Medulla oblongata (tissue), 1 donor: Measurements from ENCODE around the gene VPS35L.

Source experiments
- DNase-seq: peaks from one replicate; pipeline ENCODE4 v3.0.0-alpha.2; 2015; ENCODE audit errors: extremely low spot score

VPS35L gene

DNA sequence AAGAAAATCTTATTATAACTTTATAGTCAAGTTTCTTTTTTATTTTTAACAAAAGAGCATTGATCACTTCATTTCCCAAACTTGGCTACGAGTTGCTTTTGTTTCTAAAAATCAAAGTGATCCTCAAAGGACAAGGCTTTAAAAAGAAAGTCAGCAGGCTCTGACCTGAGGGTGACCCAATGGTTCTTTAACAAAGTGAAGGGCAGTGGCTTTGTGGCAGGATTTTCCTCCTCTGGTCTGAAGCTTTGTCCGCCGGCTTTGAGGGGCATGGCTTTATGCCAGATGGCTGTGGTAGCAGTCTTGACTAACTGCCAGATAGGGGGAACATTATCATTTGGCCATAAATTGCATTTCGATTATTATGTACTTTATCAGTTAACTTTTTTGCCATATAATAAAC, 191.1 kb downstream of the VPS35L start:
- no peak for DNase-seq

DNA sequence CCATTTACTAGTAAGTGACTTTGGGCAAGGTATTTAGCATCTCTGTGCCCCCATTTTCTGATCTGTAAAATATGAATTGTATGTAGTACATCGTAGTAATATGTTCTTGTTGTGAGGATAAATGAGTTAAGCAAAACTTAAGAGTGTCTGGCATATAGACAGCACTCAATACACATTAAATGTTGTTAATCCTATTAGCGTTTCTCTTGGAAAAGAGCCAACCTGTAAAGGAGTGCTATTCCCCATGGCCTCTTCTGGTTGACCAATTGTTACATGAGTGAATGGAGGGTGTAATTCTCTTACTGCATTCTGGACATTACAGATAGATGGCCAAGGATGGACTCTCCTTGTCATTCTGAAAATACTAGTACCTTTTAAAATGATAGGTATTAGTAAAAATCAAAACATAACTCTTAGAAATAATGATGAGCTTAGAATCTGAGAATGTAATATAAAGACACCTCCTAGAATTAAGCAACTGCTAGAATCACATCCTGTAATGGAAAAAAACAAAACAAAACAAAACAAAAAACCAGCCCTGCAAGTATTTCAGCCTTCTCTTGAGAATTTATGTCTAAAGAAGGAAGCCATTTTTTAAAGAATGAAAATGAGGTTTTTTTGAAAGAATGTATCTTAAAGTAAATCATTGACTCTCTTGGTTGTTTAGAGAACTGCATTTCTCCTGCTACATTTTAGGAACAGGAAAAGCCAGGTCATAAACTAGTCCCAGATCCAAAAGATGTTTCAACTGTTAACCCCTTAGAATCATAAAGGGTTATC, 193.1 kb downstream of the VPS35L start:
- DNase-seq = no peak

DNA sequence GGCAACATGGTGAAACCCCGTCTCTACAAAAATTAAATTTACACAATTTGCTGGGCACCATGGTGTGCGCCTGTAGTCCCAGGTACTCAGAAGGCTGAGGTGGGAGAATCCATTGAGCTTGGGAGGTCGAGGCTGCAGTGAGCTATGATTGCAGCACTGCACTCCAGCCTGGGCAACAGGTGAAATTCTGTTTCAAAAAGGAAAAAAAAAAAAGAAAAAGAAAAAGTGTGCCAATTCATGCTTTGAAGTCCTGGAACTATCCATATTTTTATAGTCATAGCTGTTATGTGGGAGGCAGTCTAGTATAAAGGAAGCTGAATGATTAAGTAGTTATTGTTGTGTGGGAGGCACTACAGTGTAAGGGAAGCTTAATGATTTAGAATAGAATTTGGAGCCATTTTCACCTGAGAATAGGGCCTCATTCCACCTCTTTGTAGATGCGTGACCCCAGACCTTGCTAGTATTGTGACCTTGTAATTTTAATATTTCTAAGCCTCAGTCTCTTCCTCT, 194.1 kb downstream of the VPS35L start:
- DNase-seq = no peak
